ENCODE data around the gene VPS13C. TPM values are rescaled to one million over a fixed set of nuclear protein-coding genes. Genes with fewer than 3 reads are reported as not detected.

Gene VPS13C
- total RNA-seq, 1 experiment from 2014 or later: 18.6 TPM

DNA sequence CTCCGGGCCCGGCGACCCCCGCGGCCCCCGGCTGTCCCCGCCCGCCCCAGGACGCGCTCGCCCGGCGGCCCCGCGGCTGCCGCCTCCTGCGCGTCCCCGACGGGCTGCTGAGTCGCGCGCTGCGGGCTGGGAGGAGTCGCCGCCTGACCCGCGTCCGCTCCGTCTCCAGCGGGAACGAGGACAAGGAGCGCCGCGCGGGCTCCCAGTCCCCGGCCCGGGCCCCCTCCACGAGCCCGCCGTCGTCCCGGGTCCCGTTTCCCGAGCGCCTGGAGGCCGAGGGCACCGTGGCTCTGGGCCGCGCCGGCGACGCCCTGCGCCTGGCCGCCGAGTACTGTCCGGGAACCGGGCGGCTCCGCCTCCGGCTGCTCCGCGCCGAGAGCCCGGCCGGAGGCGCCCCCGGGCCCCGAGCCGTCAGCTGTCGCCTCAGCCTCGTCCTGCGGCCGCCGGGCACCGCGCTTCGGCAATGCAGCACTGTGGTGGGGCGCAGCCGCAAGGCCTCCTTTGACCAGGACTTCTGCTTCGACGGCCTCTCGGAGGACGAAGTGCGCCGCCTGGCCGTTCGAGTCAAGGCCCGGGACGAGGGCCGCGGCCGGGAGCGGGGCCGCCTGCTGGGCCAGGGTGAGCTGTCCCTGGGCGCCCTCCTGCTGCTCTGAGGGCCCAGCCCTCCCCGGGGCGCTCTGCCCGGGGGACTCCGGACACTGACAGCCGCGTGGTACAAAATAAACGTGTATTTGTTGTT lies 8.0 kb upstream of the VPS13C start:
- peak overlapping the region; percentile 19 to 54 for H3K4me3 ChIP-seq (replicated peaks in 1 of 2; ENCODE audit: low read depth in 1 of 2, low read length in 2 of 2)
- DNase-seq (ENCODE audit: low read depth, low spot score) (no peak), ATAC-seq (peak; percentile 76)
- no peaks in the 10 kb centered on the region for H3K27me3 ChIP-seq (ENCODE audit: insufficient read depth, low read length)
- H3K9ac ChIP-seq (ENCODE audit: low read length): peak overlapping the region; percentile 28
- TF ChIP-seq YY1 (IDR thresholded peaks at IDR 0.05; ENCODE audit: extremely low read depth, insufficient replicate concordance, low read depth, low read length) (no peak), CEBPB (IDR thresholded peaks at IDR 0.05; ENCODE audit: low read depth) (no peak), JUND (IDR thresholded peaks at IDR 0.05) (no peak), POLR2A (IDR thresholded peaks at IDR 0.05; ENCODE audit: borderline replicate concordance, extremely low read depth, insufficient read depth, insufficient read length) (no peak), ZFX (IDR thresholded peaks at IDR 0.05) (peak; percentile 20; the same call in 1 of the 2 replicates), EGR1 (IDR thresholded peaks at IDR 0.05; ENCODE audit: low read depth) (no peak), ELF1 (IDR thresholded peaks at IDR 0.05; ENCODE audit: borderline replicate concordance, low read depth) (no peak), ZNF274 (IDR thresholded peaks at IDR 0.05; ENCODE audit: low read depth, low read length) (no peak), SP1 (IDR thresholded peaks at IDR 0.05; ENCODE audit: low read depth) (no peak), TCF7L2 (IDR thresholded peaks at IDR 0.05; ENCODE audit: borderline replicate concordance, extremely low read depth, insufficient read depth, insufficient read length) (no peak), POLR2AphosphoS5 (IDR thresholded peaks at IDR 0.05; ENCODE audit: low read depth, low read length) (no peak), EZH2phosphoT487 (IDR thresholded peaks at IDR 0.05; ENCODE audit: borderline replicate concordance) (no peak), CBX3 (IDR thresholded peaks at IDR 0.05; ENCODE audit: low read depth) (0 out of 2 replicates have a peak, but pooled peaks have one; percentile 32), EZH2 (IDR thresholded peaks at IDR 0.05) (no peak), RAD21 (IDR thresholded peaks at IDR 0.05; ENCODE audit: low read depth) (0 out of 2 replicates have a peak, but pooled peaks have one; percentile 20)
- TF ChIP-seq, protein P1, sequence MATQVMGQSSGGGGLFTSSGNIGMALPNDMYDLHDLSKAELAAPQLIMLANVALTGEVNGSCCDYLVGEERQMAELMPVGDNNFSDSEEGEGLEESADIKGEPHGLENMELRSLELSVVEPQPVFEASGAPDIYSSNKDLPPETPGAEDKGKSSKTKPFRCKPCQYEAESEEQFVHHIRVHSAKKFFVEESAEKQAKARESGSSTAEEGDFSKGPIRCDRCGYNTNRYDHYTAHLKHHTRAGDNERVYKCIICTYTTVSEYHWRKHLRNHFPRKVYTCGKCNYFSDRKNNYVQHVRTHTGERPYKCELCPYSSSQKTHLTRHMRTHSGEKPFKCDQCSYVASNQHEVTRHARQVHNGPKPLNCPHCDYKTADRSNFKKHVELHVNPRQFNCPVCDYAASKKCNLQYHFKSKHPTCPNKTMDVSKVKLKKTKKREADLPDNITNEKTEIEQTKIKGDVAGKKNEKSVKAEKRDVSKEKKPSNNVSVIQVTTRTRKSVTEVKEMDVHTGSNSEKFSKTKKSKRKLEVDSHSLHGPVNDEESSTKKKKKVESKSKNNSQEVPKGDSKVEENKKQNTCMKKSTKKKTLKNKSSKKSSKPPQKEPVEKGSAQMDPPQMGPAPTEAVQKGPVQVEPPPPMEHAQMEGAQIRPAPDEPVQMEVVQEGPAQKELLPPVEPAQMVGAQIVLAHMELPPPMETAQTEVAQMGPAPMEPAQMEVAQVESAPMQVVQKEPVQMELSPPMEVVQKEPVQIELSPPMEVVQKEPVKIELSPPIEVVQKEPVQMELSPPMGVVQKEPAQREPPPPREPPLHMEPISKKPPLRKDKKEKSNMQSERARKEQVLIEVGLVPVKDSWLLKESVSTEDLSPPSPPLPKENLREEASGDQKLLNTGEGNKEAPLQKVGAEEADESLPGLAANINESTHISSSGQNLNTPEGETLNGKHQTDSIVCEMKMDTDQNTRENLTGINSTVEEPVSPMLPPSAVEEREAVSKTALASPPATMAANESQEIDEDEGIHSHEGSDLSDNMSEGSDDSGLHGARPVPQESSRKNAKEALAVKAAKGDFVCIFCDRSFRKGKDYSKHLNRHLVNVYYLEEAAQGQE (IDR thresholded peaks at IDR 0.05; ENCODE audit: low read depth): no peak
- TF ChIP-seq, protein P2, sequence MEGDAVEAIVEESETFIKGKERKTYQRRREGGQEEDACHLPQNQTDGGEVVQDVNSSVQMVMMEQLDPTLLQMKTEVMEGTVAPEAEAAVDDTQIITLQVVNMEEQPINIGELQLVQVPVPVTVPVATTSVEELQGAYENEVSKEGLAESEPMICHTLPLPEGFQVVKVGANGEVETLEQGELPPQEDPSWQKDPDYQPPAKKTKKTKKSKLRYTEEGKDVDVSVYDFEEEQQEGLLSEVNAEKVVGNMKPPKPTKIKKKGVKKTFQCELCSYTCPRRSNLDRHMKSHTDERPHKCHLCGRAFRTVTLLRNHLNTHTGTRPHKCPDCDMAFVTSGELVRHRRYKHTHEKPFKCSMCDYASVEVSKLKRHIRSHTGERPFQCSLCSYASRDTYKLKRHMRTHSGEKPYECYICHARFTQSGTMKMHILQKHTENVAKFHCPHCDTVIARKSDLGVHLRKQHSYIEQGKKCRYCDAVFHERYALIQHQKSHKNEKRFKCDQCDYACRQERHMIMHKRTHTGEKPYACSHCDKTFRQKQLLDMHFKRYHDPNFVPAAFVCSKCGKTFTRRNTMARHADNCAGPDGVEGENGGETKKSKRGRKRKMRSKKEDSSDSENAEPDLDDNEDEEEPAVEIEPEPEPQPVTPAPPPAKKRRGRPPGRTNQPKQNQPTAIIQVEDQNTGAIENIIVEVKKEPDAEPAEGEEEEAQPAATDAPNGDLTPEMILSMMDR (IDR thresholded peaks at IDR 0.05 in 2 of 3, conservative IDR thresholded peaks at IDR 0.05 in 1 of 3; ENCODE audit: borderline replicate concordance in 1 of 3, insufficient read depth in 1 of 3, low read depth in 2 of 3, low read length in 2 of 3): 0 out of 6 replicates have a peak, but pooled peaks of 2 of the 3 experiments have one; percentile 12 to 19
- TF ChIP-seq, protein P3, sequence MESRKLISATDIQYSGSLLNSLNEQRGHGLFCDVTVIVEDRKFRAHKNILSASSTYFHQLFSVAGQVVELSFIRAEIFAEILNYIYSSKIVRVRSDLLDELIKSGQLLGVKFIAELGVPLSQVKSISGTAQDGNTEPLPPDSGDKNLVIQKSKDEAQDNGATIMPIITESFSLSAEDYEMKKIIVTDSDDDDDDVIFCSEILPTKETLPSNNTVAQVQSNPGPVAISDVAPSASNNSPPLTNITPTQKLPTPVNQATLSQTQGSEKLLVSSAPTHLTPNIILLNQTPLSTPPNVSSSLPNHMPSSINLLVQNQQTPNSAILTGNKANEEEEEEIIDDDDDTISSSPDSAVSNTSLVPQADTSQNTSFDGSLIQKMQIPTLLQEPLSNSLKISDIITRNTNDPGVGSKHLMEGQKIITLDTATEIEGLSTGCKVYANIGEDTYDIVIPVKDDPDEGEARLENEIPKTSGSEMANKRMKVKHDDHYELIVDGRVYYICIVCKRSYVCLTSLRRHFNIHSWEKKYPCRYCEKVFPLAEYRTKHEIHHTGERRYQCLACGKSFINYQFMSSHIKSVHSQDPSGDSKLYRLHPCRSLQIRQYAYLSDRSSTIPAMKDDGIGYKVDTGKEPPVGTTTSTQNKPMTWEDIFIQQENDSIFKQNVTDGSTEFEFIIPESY (IDR thresholded peaks at IDR 0.05; ENCODE audit: extremely low read depth, insufficient replicate concordance, low read length): no peak
- TF ChIP-seq, protein P4, sequence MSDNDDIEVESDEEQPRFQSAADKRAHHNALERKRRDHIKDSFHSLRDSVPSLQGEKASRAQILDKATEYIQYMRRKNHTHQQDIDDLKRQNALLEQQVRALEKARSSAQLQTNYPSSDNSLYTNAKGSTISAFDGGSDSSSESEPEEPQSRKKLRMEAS (IDR thresholded peaks at IDR 0.05): peak; percentile 65
- H3K27ac ChIP-seq (ENCODE audit: low read depth, low read length): no peak overlapping the region; the same call in 1 of the 2 replicates
- no peaks in the 10 kb centered on the region for H3K9me3 ChIP-seq (ENCODE audit: control insufficient read depth in 1 of 2, insufficient read depth in 1 of 2, low read depth in 1 of 2, low read length in 2 of 2)
- peak overlapping the region; percentile 79 for H2AFZ ChIP-seq (ENCODE audit: low read depth, low read length, poor library complexity, severe bottlenecking)
- BruUV-seq (replicated peaks): no TSS peak
- RAD21 ChIA-PET (ENCODE audit: low non-redundant PET in 1 of 2, low total read pairs in 2 of 2, uncharacterized antibody in 2 of 2, unreplicated experiment in 2 of 2): no interaction called here
- no peaks in the 10 kb centered on the region for H3K9me2 ChIP-seq (ENCODE audit: insufficient read depth)
- H4K20me1 ChIP-seq (ENCODE audit: insufficient read depth): no peaks in the 10 kb centered on the region
- no peaks in the 10 kb centered on the region for H3K36me3 ChIP-seq (ENCODE audit: control insufficient read depth in 1 of 2, insufficient read depth in 2 of 2, low read length in 2 of 2)
- intact Hi-C loops (cut with micrococcal nuclease): no loop called here
- H3K79me2 ChIP-seq (ENCODE audit: insufficient read depth, low read length): no peaks in the 10 kb centered on the region
- CTCF ChIA-PET: interaction anchor here (0.8 to 1.7 kb wide), 3 partner anchors 8 to 238 kb away, joined by 3 to 10 read pairs (median 3); partner anchors contain the start of gene VPS13C
- H3K4me1 ChIP-seq (ENCODE audit: control insufficient read depth in 1 of 2, insufficient read depth in 2 of 2, low read length in 2 of 2): peaks cover 16 to 28% of the 10 kb centered on the region in 2 experiments; a peak in 3 of 4 replicates
- POLR2A ChIA-PET: interaction anchor here (0.6 kb wide), 1 partner anchor 8 kb away, joined by 3 read pairs; the partner anchor contains the start of gene VPS13C
- H3K4me2 ChIP-seq (ENCODE audit: low read length): peak overlapping the region; percentile 84
